HEK293 (cell line): ENCODE data around the gene SSTR5.
A peak's percentile ranks its signal among the peaks of the same experiment; 100 is the strongest.

Experiments
- CTCF ChIP-seq: fragments of 450-650 bp; formaldehyde crosslinking; IDR thresholded peaks from 2 replicates; pipeline ENCODE4 v1.5.1; 2016; ENCODE audit warnings: missing biosample characterization, missing genetic modification characterization
- ELK4 ChIP-seq: IDR thresholded peaks from 2 replicates; pipeline ENCODE4 v1.6.1; 2011; ENCODE audit warnings: mild to moderate bottlenecking, low read depth, low read length, borderline replicate concordance
- SP2 ChIP-seq: fragments of 450-650 bp; formaldehyde crosslinking; IDR thresholded peaks from 2 replicates; pipeline ENCODE4 v1.5.1; 2016; ENCODE audit warnings: missing biosample characterization, missing genetic modification characterization
- YY1 ChIP-seq: fragments of 450-650 bp; formaldehyde crosslinking; IDR thresholded peaks from 2 replicates; pipeline ENCODE4 v1.5.1; 2018; ENCODE audit warnings: missing biosample characterization, missing genetic modification characterization
- ZBTB44 ChIP-seq: fragments of 450-650 bp; IDR thresholded peaks from 2 replicates; pipeline ENCODE4 v1.5.1; 2018; ENCODE audit warnings: missing biosample characterization, mild to moderate bottlenecking, missing genetic modification characterization
- ZNF776 ChIP-seq: fragments of 450-650 bp; formaldehyde crosslinking; IDR thresholded peaks from 2 replicates; pipeline ENCODE4 v1.5.0; 2017; ENCODE audit warnings: missing biosample characterization, missing genetic modification characterization, borderline replicate concordance
- ZNF791 ChIP-seq: fragments of 450-650 bp; formaldehyde crosslinking; IDR thresholded peaks from 2 replicates; pipeline ENCODE4 v1.5.1; 2016; ENCODE audit warnings: missing biosample characterization, missing genetic modification characterization

- TF ChIP-seq CTCF (tag by site-specific recombination) (no peak), ZNF791 (tag by site-specific recombination) (no peak), ELK4 (no peak), SP2 (tag by site-specific recombination) (peak; percentile 52; the same call in 1 of the 2 replicates), ZBTB44 (tag by site-specific recombination) (no peak), YY1 (tag by site-specific recombination) (no peak), ZNF776 (tag by site-specific recombination) (no peak)
Observed at GRCh38 chr16:1094124-1094479, 21.6 kb downstream of the SSTR5 start.
